T-helper 1 cell treated with Interleukin-12 subunit alpha and Interleukin-12 subunit beta and Interleukin-4 antibody, amounts not matched to agents 30 ng/mL and 1 ng/mL, for 36 hours (primary cell): ENCODE results near the gene MRPS11. TPM values are rescaled to one million over a fixed set of nuclear protein-coding genes. Genes with fewer than 3 reads are reported as not detected.
"Not testable (repeated sequence)": the region's sequence is repeated elsewhere in the genome, so short reads cannot be mapped to it uniquely, and the experiment has no call there.

Experiments
- intact Hi-C: fragments of 100-400 bp; cut with micrococcal nuclease; formaldehyde crosslinking; loops from one replicate; pipeline ENCODE4 v1.15.1; 2024
- total RNA-seq: library from RNA; stranded (reverse); gene quantifications from 2 replicates; pipeline ENCODE4 v1.2.3, GENCODE V29; 2022

The MRPS11 gene
- 61.5 and 63.5 TPM in 2 replicates for total RNA-seq

DNA sequence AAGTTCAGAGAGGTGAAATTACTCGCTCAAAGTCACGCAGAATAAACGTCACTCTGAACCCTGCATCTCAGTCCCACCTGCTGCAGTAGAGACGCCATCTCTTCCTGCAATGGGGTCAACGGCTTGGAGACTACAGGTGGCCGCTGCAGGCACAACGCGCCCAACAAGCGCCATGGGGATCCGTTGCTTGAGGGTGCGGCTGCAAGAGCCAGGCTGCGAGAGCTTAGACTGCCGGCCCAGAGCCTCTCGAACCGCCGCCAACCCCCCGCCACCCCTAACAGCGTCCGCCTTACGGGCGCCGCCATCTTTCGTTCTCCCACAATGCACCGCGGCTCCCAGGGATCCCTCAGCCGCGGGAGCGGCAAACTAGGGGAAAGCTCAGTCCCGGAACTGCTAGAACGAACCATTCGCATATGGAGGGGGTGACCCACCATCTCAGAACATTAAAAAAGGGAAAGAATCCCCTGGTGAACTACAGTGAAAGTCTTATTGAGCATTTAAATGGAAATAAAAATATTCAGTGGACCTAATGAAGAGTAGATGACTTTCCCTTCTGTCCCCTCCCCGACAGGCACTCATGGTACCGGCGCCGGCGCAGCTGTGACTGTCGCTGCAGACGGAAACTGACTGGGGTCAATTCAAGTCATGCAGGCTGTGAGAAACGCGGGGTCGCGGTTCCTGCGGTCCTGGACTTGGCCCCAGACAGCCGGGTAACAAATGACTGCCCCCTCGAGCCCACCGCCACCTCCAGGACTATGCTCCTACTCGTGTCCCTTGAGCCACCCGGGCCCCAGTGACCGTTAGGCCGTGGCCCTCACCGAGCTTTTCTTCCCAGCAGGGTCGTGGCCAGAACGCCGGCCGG lies at the start of gene MRPS11, which contains the start of gene MRPL46:
Gene MRPS11, plus strand, starts transcription at position 636 of the 862 bp plus-strand sequence. Its CDS starts 10 bp downstream, at position 646.
Gene MRPL46, minus strand, starts transcription at position 316 of the 862 bp plus-strand sequence. Its CDS starts 11 bp downstream, at position 305.
- intact Hi-C loops, result loop anchor here (1.0 to 5.0 kb wide), 11 partner anchors 17 to 1110 kb away; partner anchors contain the start of genes ABHD2, AEN, DET1 and MFGE8

DNA sequence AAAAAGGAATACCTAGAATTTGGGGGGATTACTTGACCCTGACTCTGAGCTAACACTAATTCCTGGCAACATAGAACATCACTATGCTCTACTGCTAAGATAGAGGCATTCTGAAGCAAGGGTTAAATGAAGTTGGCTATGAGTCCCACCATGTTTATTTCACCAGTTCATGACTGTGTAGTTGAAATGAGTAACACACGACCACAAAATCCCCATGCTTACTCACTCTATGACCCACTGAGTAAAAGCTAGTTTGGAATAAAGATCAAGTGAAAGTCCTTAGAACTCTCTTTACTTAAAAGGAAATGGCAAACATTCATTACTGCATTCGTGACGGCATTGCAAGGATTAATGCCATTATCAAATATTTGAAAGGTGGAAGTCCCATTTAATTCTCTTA lies 47.7 kb upstream of the MRPS11 start:
- intact Hi-C loops, result no loop called here

DNA sequence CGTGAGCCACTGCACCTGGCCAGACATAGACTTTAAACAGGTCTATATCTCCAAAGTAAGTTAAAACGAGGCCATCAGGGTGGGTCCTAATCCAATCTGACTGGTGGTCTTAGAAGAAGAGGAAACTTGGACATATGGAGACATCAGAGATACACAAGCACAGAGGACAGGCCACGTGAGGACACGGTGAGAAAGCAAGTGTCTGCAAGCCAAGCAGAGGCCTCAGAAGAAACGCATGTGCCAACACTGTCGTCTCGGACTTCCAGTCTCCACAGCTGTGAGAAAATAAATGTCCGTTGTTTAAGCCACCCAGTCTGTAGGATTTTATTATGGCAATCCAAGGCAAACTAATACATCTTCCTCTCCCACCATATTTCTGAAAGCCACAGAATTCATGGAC lies 44.2 kb upstream of the MRPS11 start:
- intact Hi-C loops, result no loop called here

DNA sequence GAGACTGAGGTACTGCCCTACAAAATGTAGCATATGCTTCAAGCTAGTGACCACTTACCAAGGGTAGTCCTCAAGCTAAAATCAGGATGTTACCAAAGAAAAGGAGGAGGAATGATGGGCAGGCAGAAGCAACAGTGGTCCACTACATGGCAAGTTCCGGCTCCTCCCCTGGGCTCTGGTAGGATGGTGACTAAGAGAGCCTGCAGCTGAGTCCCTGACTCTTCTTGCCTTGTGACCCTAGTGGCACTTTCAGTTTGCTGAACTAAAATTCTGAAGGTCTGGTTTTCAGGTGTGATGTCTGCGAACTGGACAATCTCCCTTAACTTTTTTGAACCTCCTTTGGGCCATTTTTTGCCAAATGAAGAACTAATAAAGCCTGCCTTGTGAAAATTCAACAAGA lies 41.2 kb upstream of the MRPS11 start:
- intact Hi-C loops, result no loop called here

DNA sequence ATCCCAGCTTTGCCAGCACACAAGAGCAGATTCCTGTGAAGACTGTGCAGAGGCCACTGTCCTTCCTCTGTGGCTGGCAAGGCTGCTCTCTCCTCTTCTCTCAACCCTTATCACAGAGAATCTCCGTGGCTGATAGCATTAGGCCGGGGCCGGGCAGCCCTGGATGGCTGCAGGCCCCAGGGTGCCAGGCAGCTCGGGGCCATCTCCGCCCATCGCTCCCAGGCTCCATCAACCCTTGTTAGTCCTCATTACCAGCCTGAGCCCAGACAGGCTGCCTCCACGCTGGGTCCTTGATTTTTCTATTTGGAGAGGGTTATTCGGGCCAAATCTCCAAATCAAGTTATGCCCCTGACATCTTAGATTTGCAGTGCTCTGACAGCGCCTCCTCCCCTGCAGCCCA lies 39.5 kb upstream of the MRPS11 start:
- intact Hi-C loops, result no loop called here

DNA sequence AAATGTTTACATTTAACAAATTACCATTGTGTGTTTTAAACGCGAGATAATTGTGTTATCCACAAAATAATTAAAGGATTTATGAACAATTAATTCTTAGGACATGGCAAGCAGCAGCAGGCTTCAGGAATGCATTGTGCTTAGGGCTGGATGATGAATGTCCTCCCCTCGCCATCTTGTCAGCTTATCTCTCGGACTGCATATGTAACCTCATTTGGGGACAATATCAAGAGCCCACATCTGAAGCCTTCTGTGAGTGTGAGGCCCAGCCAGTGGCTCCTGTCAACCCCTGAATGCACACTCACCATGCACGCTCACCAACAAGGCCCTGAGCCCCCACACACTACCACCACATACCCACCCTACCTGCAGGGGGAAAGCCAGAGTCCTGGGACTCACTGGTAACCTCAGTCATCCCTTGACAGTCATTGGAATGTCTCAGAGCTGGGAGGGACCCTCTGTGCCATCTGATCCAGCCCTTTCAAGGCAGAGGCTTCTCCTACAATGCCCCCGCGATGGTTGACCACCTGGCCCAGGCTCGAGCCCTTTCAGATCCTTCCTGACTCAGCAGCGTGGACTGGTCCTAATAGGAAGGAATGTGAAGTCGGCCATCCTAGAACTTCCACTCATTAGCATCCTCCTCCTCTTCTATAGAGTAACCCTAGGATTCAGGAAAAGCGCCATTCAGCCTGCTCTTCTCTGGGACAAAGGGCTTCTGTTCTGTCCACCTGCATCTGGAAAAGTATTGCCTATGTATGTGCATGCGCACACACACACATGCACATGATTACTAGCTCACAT lies 38.5 kb upstream of the MRPS11 start:
- intact Hi-C loops, result no loop called here

DNA sequence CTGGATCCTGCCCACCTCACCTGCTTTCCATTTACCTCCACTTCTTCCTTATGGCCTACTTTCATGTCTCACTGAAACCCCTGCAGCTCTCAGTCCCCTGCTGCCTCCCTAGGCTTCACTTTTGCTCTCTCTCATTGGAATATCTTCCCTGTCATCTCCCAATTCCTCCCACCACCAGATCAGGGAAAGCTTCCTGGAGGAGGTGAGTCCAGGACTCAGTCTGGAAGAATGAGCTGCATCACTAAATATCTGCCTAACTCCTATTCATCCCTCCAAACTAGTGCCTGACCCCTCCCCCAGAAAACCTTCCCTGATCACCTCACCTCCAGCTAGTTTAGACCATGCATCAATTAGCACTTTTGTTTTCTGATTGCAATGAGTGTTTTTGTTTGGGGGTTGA lies 37.5 kb upstream of the MRPS11 start:
- intact Hi-C loops, result no loop called here

DNA sequence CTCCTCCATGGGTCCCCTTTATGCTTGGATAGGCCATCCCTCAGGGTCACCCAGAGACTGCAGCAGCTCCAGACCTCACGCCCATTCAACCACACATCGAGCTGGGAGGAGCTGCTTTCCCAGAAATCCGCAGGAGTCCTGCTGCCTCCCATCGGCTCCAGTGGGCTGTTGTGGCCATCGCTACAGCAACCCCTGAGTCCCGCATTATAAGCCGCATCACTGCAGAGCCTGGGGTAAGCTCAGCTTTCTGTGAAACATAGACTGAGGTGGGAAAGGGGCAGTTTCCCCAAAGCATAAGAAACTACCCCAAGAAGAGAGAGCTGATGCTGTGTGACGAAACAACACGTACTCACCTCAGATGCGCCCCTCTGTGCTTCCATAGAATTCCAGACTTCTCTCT lies 36.1 kb upstream of the MRPS11 start:
- intact Hi-C loops, result no loop called here

DNA sequence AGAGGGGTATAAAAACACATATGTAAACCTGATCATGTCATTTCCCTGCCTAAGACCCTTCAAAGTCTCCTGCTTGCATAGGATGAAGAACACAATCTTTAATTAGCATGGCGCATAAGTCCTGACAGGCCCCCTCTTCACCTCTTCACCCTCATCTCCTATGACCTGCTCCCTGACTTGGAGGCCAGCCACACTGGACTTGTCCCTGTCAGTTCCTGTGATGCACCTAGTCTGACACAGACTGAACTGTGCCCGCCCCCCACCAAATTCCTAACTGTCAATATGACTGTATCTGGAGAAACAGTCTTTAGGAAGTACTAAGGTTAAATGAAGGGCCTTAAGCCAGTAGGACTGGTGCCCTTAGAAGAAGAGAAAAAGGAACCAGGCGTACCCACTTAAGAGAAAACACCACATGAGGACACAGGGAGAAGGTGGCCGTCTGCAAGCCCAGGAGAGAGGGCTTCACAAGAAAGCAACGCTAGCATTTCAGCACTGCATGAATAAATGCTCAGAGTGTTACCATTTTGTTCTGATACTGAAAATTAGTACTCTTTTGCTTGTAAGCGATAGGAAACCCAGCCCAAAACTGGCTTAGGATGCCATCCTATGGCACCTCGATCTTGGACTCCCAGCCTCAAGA lies 34.3 kb upstream of the MRPS11 start:
- intact Hi-C loops, result no loop called here

DNA sequence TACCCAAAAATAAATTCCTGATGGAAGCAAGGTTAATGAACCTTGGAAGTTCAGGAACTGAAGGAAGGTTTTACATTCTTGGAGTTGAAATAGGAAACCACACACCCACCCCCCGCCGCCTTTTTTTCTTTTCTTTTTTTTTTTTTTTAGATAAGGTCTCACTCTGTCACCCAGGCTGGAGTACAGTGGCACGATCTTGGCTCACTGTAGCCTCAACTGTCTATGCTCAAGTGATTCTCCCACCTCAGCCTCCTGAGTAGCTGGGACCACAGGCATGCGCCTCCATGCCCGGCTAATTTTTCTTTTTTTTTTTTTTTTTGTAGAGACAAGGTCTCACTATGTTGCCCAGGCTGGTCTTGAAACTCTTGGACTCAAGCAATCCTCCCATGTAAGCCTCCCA lies 33.4 kb upstream of the MRPS11 start:
- intact Hi-C loops, result not testable (repeated sequence)

DNA sequence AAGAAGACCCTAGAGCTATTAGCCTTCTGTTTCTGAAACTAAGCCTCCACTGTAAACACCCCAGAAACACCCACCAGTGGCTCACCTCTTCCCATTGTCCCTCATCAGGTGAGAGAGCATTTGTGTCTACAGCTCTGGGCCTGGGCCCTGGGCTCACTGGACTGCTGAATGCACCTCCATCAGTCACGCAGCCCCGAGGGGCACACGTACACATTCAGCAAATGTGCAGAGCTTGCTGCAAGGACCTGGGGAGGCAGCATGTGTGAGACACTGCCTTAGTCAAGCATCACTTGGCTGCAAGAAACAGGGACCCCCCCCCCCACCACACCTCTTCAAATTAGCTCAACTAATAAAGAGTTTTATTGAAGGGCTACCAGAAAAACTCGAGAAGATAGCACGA lies 29.3 kb upstream of the MRPS11 start:
- intact Hi-C loops, result no loop called here

DNA sequence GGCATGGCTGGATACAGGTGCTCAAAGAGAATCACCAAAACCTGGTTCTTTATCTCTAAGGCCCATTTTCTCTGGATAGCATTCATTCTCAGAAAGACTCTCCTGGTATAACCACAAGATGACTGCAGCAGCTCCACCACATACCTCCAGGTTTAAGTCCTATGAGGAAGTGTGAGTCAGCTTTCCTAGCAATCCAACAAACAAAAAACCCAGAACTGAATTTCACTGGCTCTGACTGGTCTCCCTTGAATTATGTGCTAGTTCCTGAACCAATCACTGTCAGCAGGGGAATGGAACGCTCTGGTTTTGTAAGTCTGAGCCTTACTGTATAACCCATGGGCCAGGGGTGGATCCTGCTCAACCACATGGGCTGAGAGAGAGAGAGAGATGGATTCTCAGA lies 27.5 kb upstream of the MRPS11 start:
- intact Hi-C loops, result no loop called here

DNA sequence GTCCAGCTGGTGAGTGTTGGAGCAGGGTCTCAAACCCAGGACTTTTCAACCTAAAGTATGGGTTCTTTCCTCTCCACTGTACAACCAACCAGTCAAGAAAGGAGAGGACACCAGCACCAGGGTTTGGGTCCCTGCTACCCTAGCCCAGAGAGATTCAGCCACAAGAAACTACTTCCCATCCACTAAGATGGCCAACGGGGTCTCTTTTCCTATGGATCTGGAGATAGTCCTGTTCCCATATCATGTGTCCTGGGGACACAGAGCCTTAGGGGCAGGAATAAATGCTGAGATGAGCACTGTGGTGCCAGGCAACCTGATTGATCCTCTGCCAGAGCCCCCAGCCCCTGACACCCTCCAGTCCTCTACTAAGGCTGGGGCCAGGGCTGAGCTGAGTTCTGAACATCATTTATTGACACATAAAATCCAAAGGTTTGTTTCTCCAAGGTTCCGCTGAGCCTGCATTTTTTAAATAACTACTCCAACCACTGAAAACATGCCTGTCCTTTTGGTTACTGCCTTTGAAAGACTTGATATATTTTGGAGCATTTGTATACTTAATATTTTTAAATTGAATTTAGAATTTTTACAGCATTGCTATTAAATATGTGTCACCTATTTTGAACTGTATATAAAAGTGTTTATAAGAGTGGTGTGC lies 26.3 kb upstream of the MRPS11 start:
- intact Hi-C loops, result no loop called here

DNA sequence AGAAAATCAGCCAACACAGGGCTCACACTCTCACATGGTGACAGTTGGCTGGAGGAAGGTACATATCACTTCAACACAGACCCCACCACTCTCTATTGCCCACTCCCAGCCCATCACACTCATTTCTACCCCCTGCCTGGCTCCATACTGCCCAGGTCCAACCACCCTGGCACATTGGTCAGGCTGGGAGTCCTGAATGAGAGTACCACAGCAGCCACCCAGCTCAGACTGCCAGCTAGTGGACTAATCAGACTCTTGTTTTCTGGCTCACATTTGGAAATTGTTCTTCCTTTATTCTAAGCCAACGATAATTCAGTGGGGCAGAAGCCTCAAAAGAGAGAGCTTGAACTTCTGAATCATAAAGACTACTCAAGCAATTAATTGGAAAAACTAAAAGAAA lies 20.3 kb upstream of the MRPS11 start:
- intact Hi-C loops, result no loop called here

DNA sequence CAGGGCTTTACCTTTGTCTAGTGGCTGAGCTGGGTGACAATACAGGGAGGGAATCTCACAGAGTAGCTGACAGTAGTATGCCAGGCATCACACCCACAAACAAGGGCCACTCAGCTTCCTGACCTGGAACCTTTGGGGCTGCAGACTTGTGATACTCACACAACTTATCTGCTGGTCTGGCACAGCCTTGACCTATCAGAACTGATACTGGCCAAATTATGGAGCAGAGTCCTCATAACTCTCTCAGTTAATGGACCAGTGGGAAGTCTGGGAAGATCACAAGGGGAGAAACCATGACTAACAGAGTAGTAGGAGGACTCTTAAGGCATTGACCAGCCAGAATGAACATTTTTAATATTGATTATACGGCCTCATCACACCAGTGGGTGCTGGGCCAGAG lies 19.8 kb upstream of the MRPS11 start:
- intact Hi-C loops, result no loop called here

DNA sequence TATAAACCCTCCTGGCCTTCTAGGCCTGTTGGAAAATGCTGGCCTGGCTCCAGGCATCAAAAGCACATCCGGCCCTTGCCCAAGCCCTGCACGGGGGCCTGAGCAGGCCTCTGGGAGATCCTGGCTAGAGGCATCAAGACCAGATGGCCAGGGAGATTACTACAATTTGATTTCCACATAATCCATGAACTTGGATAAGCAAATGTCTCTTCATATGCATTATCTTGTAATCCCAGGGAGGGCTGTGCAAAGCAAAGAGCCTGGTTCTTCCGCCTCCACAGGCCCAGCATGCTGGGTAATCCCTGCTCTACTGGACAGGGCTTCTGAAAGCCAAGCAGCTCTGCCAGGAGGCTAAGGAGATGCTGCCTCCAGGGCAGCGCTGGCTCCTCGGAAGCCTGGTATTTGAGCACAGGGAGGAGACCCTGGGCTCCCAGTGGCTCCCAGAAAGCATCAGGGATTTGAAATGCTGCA lies 18.5 kb upstream of the MRPS11 start:
- intact Hi-C loops, result no loop called here

DNA sequence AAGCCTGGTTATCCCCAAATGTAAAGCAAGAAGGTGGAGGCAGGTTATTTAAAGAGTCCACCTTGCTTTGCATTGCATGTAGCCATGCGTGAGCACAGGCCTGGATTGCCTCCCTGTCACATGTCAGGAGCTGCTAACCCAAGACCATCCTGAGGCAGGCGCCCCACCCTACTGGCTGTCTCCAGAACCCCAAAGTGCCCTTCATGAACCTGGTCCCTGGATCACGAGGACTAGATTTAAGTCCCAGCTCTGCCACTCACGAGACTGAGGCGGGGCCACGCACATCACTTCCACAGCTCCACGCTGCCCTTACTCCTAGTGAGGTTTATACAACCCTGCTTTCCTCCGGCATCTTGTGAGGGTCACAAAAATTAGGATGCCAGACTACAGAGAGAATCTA lies 17.9 kb upstream of the MRPS11 start:
- intact Hi-C loops, result no loop called here

DNA sequence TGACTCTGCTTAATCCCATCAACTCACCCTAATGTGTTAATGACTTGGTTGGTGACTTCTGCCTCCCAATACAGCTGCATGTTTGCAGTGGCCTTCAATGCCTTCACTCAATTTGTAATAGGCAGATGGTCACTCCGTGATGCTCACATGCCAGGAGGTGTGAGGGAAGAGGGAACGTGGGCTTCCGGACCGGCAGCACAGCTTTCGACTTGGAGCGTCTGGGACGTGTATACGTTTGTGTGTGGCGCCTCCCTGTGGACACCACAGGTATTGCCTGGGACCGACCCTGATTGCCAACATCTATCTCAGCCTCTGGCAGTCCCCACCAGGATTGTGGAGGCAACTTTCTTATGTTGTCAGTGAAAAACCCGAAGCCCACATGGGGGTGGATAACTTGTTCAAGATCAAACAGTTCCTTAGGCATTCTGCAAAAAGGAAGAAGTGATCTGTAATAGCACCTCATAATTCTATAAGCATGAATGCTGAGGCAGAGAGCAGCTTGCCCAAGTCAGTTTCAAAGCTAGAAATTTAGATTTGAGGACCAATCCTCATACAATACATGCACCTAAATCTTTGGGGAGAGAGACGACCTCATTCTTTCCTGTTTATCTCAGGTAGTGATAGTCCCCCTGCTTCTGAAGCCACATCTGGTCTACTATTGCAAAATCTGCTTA lies 17.2 kb upstream of the MRPS11 start:
- intact Hi-C loops, result loop anchor here (1.0 to 2.0 kb wide), 2 partner anchors 17 to 205 kb away; partner anchors contain the start of genes MRPL46 and MRPS11

DNA sequence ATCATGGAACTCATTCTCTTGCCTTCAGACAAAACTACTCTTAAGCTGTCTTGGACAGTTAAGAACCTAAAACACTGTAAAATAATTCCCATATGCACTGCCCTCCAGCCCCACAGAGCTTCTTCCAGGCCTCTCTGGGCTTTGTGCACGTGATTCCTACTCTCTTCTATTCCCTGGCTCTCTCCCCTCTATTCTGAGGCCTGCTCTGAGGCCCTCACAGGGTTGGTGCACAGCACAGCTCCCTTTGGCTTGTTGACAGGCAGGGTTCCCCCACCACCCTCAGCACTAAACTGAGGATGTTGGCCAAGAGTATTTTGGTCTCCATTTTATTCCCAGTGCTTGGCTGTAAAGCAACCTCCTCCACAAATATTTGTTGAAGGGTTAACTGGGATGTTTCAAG lies 13.9 kb upstream of the MRPS11 start:
- intact Hi-C loops, result no loop called here

DNA sequence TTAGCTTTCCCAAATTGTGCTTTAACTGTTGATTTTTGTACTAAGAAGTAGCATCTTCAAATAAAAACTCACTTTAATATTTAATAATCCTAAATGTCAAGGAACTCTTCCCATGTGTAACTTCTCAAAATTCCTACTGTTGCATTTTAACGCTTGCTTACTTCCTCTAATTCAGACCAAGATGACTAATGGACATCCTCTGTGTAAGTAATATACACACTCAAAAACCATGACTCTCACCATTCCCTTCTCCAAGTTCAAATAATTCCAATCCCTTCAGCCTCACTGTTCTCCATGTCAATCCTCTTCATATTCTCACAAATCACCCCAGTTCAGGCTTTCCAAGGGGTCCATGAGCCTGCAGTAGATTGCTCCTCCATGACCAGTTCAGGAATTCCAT lies 13.3 kb upstream of the MRPS11 start:
- intact Hi-C loops, result no loop called here
